HEK293 (cell line): ENCODE data around the gene OBSL1.

ENCODE experiments used
- FEZF1 ChIP-seq: fragments of 450-650 bp; formaldehyde crosslinking; IDR thresholded peaks from 2 replicates; pipeline ENCODE4 v1.5.1; 2016; ENCODE audit warnings: missing biosample characterization, missing genetic modification characterization
- GFI1B ChIP-seq: fragments of 450-650 bp; formaldehyde crosslinking; IDR thresholded peaks from 2 replicates; pipeline ENCODE4 v1.5.1; 2016; ENCODE audit warnings: missing biosample characterization, missing genetic modification characterization
- GLI4 ChIP-seq: fragments of 450-650 bp; formaldehyde crosslinking; IDR thresholded peaks from 2 replicates; pipeline ENCODE4 v1.5.1; 2016; ENCODE audit warnings: missing biosample characterization, missing genetic modification characterization
- GLIS1 ChIP-seq: fragments of 450-650 bp; formaldehyde crosslinking; IDR thresholded peaks from 2 replicates; pipeline ENCODE4 v1.5.1; 2016; ENCODE audit warnings: missing biosample characterization, missing genetic modification characterization
- HOXA7 ChIP-seq: sonication (generic); formaldehyde crosslinking; IDR thresholded peaks from 2 replicates; pipeline ENCODE4 v1.8.1; 2022; ENCODE audit warnings: missing genetic modification reagents, borderline replicate concordance
- KLF16 ChIP-seq: fragments of 450-650 bp; formaldehyde crosslinking; IDR thresholded peaks from 2 replicates; pipeline ENCODE4 v1.5.1; 2017; ENCODE audit warnings: missing biosample characterization, missing genetic modification characterization
- KLF8 ChIP-seq: fragments of 450-650 bp; formaldehyde crosslinking; IDR thresholded peaks from 2 replicates; pipeline ENCODE4 v1.5.1; 2016; ENCODE audit warnings: missing biosample characterization, missing genetic modification characterization
- OSR2 ChIP-seq: fragments of 450-650 bp; formaldehyde crosslinking; IDR thresholded peaks from 2 replicates; pipeline ENCODE4 v1.5.1; 2016; ENCODE audit warnings: missing biosample characterization, missing genetic modification characterization
- REPIN1 ChIP-seq: fragments of 450-650 bp; formaldehyde crosslinking; IDR thresholded peaks from 2 replicates; pipeline ENCODE4 v1.5.1; 2017; ENCODE audit warnings: missing biosample characterization, missing genetic modification characterization, low read depth
- SALL2 ChIP-seq: fragments of 450-650 bp; formaldehyde crosslinking; IDR thresholded peaks from 2 replicates; pipeline ENCODE4 v1.5.0; 2017; ENCODE audit warnings: missing biosample characterization, mild to moderate bottlenecking, missing genetic modification characterization, borderline replicate concordance
- SCRT1 ChIP-seq: fragments of 450-650 bp; formaldehyde crosslinking; IDR thresholded peaks from 2 replicates; pipeline ENCODE4 v1.5.1; 2016; ENCODE audit warnings: missing biosample characterization, missing genetic modification characterization, borderline replicate concordance
- SP7 ChIP-seq: fragments of 450-650 bp; formaldehyde crosslinking; IDR thresholded peaks from 2 replicates; pipeline ENCODE4 v1.5.1; 2016; ENCODE audit warnings: missing biosample characterization, missing genetic modification characterization
- YY1 ChIP-seq: fragments of 450-650 bp; formaldehyde crosslinking; IDR thresholded peaks from 2 replicates; pipeline ENCODE4 v1.5.1; 2018; ENCODE audit warnings: missing biosample characterization, missing genetic modification characterization
- ZBTB1 ChIP-seq: fragments of 450-650 bp; formaldehyde crosslinking; IDR thresholded peaks from 2 replicates; pipeline ENCODE4 v1.5.1; 2016; ENCODE audit warnings: missing biosample characterization, missing genetic modification characterization
- ZBTB44 ChIP-seq: fragments of 450-650 bp; IDR thresholded peaks from 2 replicates; pipeline ENCODE4 v1.5.1; 2018; ENCODE audit warnings: missing biosample characterization, mild to moderate bottlenecking, missing genetic modification characterization
- ZFP37 ChIP-seq: fragments of 450-650 bp; formaldehyde crosslinking; IDR thresholded peaks from 2 replicates; pipeline ENCODE4 v1.5.1; 2016; ENCODE audit warnings: missing biosample characterization, missing genetic modification characterization
- ZIC2 ChIP-seq: fragments of 450-650 bp; formaldehyde crosslinking; IDR thresholded peaks from 2 replicates; pipeline ENCODE4 v1.5.1; 2016; ENCODE audit warnings: missing biosample characterization, missing genetic modification characterization
- ZNF114 ChIP-seq: fragments of 450-650 bp; formaldehyde crosslinking; IDR thresholded peaks from 2 replicates; pipeline ENCODE4 v1.5.0; 2017; ENCODE audit warnings: missing biosample characterization, missing genetic modification characterization
- ZNF121 ChIP-seq: fragments of 450-650 bp; formaldehyde crosslinking; IDR thresholded peaks from 2 replicates; pipeline ENCODE4 v1.5.1; 2016; ENCODE audit warnings: missing biosample characterization, missing genetic modification characterization
- ZNF175 ChIP-seq: fragments of 450-650 bp; formaldehyde crosslinking; IDR thresholded peaks from 2 replicates; pipeline ENCODE4 v1.5.1; 2016; ENCODE audit warnings: missing biosample characterization, missing genetic modification characterization
- ZNF202 ChIP-seq: fragments of 450-650 bp; formaldehyde crosslinking; IDR thresholded peaks from 2 replicates; pipeline ENCODE4 v1.5.1; 2016; ENCODE audit warnings: missing biosample characterization, missing genetic modification characterization, borderline replicate concordance
- ZNF266 ChIP-seq: fragments of 450-650 bp; formaldehyde crosslinking; IDR thresholded peaks from 2 replicates; pipeline ENCODE4 v1.5.1; 2016; ENCODE audit warnings: missing biosample characterization, missing genetic modification characterization, low read depth
- ZNF274 ChIP-seq, 2 experiments: fragments of 200-500 bp in 1 of 2; fragments of 450-650 bp in 1 of 2; sonication (Bioruptor generic) in 1 of 2; formaldehyde crosslinking in 1 of 2; IDR thresholded peaks; 2 replicates each; pipeline versions ENCODE4 v1.5.1 to v1.6.1; 2014 to 2016; ENCODE audit warnings: borderline replicate concordance in 1 of 2, inconsistent platforms in 1 of 2, low read length in 1 of 2, missing biosample characterization in 1 of 2, missing genetic modification characterization in 1 of 2
- ZNF350 ChIP-seq: fragments of 450-650 bp; formaldehyde crosslinking; IDR thresholded peaks from 2 replicates; pipeline ENCODE4 v1.5.0; 2017; ENCODE audit warnings: missing biosample characterization, mild to moderate bottlenecking, missing genetic modification characterization
- ZNF423 ChIP-seq: fragments of 450-650 bp; formaldehyde crosslinking; IDR thresholded peaks from 2 replicates; pipeline ENCODE4 v1.5.1; 2016; ENCODE audit warnings: missing biosample characterization, missing genetic modification characterization
- ZNF529 ChIP-seq: fragments of 450-650 bp; formaldehyde crosslinking; IDR thresholded peaks from 2 replicates; pipeline ENCODE4 v1.5.1; 2017; ENCODE audit warnings: missing genetic modification characterization, missing biosample characterization; ENCODE audit not compliant: insufficient replicate concordance
- ZNF548 ChIP-seq: fragments of 450-650 bp; formaldehyde crosslinking; IDR thresholded peaks from 2 replicates; pipeline ENCODE4 v1.5.1; 2016; ENCODE audit warnings: missing biosample characterization, missing genetic modification characterization
- ZNF596 ChIP-seq: fragments of 450-650 bp; IDR thresholded peaks from 2 replicates; pipeline ENCODE4 v1.5.0; 2018; ENCODE audit warnings: missing biosample characterization, mild to moderate bottlenecking, missing genetic modification characterization, moderate library complexity
- ZNF654 ChIP-seq: fragments of 450-650 bp; formaldehyde crosslinking; IDR thresholded peaks from 2 replicates; pipeline ENCODE4 v1.5.1; 2016; ENCODE audit warnings: low read depth, missing biosample characterization, missing genetic modification characterization
- ZNF76 ChIP-seq: fragments of 450-650 bp; formaldehyde crosslinking; IDR thresholded peaks from 2 replicates; pipeline ENCODE4; 2016; ENCODE audit warnings: low read depth, missing biosample characterization, missing genetic modification characterization, borderline replicate concordance
- ZNF792 ChIP-seq: fragments of 450-650 bp; formaldehyde crosslinking; IDR thresholded peaks from 2 replicates; pipeline ENCODE4 v1.5.1; 2016; ENCODE audit warnings: missing biosample characterization, missing genetic modification characterization
- ZNF830 ChIP-seq: fragments of 450-650 bp; IDR thresholded peaks from 2 replicates; pipeline ENCODE4 v1.5.0; 2018; ENCODE audit warnings: missing biosample characterization, missing genetic modification characterization, low read depth, mild to moderate bottlenecking, moderate library complexity
- TF ChIP-seq, protein P1 (sequence below): fragments of 450-650 bp; formaldehyde crosslinking; IDR thresholded peaks from 2 replicates; pipeline ENCODE4 v1.5.1; 2016; ENCODE audit warnings: missing biosample characterization, missing genetic modification characterization
- TF ChIP-seq, protein P2 (sequence below): fragments of 450-650 bp; formaldehyde crosslinking; IDR thresholded peaks from 2 replicates; pipeline ENCODE4 v1.5.1; 2016; ENCODE audit warnings: missing biosample characterization, missing genetic modification characterization
- TF ChIP-seq, protein P3 (sequence below): fragments of 450-650 bp; formaldehyde crosslinking; IDR thresholded peaks from 2 replicates; pipeline ENCODE4 v1.5.1; 2016; ENCODE audit warnings: missing biosample characterization, missing genetic modification characterization, borderline replicate concordance

OBSL1 gene

DNA sequence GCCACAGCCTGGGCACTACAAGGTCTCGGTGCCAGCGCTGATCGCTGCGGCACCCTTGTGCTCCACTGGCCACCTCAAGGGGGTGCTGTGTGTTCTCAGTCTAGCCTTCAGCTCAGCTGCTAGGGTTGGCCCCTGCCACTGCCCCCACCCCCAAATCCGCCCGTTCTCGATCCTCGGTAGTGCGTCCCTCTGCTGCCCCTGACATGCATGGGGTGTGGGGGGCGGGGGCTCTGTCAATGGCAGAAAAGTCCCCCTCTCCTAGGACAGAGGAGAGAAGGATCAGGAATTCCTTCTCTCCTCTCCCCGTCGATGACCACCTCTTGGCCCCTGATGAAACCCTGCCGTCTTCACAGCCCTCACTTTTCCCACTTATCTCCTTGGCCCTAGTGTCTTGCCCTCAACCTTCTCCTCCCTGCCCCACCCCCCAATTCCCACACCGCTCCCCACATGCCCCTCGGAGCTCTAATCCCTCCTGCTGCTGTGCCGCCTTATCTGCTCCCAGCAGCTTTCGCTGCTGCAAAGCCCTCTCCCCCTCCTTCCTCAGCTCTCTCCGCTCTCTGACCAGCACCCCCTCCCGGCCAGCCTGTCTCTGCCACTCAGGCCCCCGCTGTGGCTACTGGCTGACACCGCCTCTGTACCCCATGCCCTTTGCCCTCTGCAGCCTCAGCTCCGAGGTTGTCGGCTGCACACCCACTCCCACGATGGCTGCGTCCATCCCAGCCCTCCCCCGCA is 61.4 kb downstream of the OBSL1 start (continued):
- TF ChIP-seq, protein P1, sequence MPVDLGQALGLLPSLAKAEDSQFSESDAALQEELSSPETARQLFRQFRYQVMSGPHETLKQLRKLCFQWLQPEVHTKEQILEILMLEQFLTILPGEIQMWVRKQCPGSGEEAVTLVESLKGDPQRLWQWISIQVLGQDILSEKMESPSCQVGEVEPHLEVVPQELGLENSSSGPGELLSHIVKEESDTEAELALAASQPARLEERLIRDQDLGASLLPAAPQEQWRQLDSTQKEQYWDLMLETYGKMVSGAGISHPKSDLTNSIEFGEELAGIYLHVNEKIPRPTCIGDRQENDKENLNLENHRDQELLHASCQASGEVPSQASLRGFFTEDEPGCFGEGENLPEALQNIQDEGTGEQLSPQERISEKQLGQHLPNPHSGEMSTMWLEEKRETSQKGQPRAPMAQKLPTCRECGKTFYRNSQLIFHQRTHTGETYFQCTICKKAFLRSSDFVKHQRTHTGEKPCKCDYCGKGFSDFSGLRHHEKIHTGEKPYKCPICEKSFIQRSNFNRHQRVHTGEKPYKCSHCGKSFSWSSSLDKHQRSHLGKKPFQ (tag by site-specific recombination), result no peak
- TF ChIP-seq ZNF423 (tag by site-specific recombination) (no peak; the same call in 1 of the 2 replicates), ZFP37 (tag by site-specific recombination) (no peak), ZNF596 (tag by site-specific recombination) (no peak), KLF8 (tag by site-specific recombination) (peak; percentile 29; the same call in 1 of the 2 replicates), ZNF202 (tag by site-specific recombination) (no peak), SALL2 (tag by site-specific recombination) (no peak), GLI4 (tag by site-specific recombination) (no peak), SP7 (tag by site-specific recombination) (no peak; the same call in 1 of the 2 replicates), ZNF266 (tag by site-specific recombination) (no peak), KLF16 (tag by site-specific recombination) (no peak), YY1 (tag by site-specific recombination) (no peak), ZNF654 (no peak), OSR2 (tag by site-specific recombination) (peak; percentile 29), ZNF114 (tag by site-specific recombination) (no peak), ZNF548 (tag by site-specific recombination) (no peak), ZNF274 (IDR thresholded peaks at IDR 0.05; ENCODE audit: low read length) (no peak), ZNF274 (tag by site-specific recombination; IDR thresholded peaks at IDR 0.05; ENCODE audit: borderline replicate concordance) (no peak), ZNF175 (tag by site-specific recombination) (no peak), ZNF830 (tag by site-specific recombination) (no peak), SCRT1 (tag by site-specific recombination) (no peak), ZIC2 (tag by site-specific recombination) (peak; percentile 93), ZBTB1 (tag by site-specific recombination) (no peak), ZBTB44 (tag by site-specific recombination) (no peak), GFI1B (tag by site-specific recombination) (no peak), ZNF121 (tag by site-specific recombination) (no peak), ZNF529 (tag by site-specific recombination) (no peak), FEZF1 (tag by site-specific recombination) (no peak), ZNF76 (peak; percentile 61), ZNF792 (no peak), REPIN1 (tag by site-specific recombination) (no peak), GLIS1 (peak; percentile 78), ZNF350 (tag by site-specific recombination) (no peak), HOXA7 (no peak)
- TF ChIP-seq, protein P2, sequence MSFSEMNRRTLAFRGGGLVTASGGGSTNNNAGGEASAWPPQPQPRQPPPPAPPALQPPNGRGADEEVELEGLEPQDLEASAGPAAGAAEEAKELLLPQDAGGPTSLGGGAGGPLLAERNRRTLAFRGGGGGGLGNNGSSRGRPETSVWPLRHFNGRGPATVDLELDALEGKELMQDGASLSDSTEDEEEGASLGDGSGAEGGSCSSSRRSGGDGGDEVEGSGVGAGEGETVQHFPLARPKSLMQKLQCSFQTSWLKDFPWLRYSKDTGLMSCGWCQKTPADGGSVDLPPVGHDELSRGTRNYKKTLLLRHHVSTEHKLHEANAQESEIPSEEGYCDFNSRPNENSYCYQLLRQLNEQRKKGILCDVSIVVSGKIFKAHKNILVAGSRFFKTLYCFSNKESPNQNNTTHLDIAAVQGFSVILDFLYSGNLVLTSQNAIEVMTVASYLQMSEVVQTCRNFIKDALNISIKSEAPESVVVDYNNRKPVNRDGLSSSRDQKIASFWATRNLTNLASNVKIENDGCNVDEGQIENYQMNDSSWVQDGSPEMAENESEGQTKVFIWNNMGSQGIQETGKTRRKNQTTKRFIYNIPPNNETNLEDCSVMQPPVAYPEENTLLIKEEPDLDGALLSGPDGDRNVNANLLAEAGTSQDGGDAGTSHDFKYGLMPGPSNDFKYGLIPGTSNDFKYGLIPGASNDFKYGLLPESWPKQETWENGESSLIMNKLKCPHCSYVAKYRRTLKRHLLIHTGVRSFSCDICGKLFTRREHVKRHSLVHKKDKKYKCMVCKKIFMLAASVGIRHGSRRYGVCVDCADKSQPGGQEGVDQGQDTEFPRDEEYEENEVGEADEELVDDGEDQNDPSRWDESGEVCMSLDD (tag by site-specific recombination), result peak; percentile 78
- TF ChIP-seq, protein P3, sequence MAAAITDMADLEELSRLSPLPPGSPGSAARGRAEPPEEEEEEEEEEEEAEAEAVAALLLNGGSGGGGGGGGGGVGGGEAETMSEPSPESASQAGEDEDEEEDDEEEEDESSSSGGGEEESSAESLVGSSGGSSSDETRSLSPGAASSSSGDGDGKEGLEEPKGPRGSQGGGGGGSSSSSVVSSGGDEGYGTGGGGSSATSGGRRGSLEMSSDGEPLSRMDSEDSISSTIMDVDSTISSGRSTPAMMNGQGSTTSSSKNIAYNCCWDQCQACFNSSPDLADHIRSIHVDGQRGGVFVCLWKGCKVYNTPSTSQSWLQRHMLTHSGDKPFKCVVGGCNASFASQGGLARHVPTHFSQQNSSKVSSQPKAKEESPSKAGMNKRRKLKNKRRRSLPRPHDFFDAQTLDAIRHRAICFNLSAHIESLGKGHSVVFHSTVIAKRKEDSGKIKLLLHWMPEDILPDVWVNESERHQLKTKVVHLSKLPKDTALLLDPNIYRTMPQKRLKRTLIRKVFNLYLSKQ (tag by site-specific recombination), result no peak
